NCI-H2196 treated with DMSO at 0.1 percent for 48 hours (cell line): ENCODE results near the gene BMERB1.

Source experiments
- DNase-seq: peaks from one replicate; lab custom pipeline; 2025; ENCODE audit not compliant: unreplicated experiment; lab: John Stamatoyannopoulos, UW

Gene BMERB1

GRCh38 chr16:15608398-15609285, 174.3 kb downstream of the BMERB1 start:
- no peak for DNase-seq

- DNase-seq = no peak
Measured at GRCh38 chr16:15609286-15609649, 174.9 kb downstream of the BMERB1 start.

GRCh38 chr16:15610369-15610871, 176.0 kb downstream of the BMERB1 start:
- no peak for DNase-seq

GRCh38 chr16:15611610-15612009, 177.2 kb downstream of the BMERB1 start:
- DNase-seq = no peak

- DNase-seq = no peak
Measured at GRCh38 chr16:15613676-15614075, 179.3 kb downstream of the BMERB1 start.

- DNase-seq = no peak
Measured at GRCh38 chr16:15616012-15616411, 181.6 kb downstream of the BMERB1 start.

GRCh38 chr16:15616475-15617165, 182.2 kb downstream of the BMERB1 start:
- no peak for DNase-seq

- DNase-seq = no peak
Measured at GRCh38 chr16:15617901-15618300, 183.5 kb downstream of the BMERB1 start.

GRCh38 chr16:15618392-15618791, 184.0 kb downstream of the BMERB1 start:
- DNase-seq = no peak

- no peak for DNase-seq
Measured at GRCh38 chr16:15620611-15621195, 186.3 kb downstream of the BMERB1 start.

- no peak for DNase-seq
Measured at GRCh38 chr16:15621456-15621855, 187.1 kb downstream of the BMERB1 start.

- no peak for DNase-seq
Measured at GRCh38 chr16:15621889-15622288, 187.5 kb downstream of the BMERB1 start.

- DNase-seq = no peak
Measured at GRCh38 chr16:15631730-15632409, 197.5 kb downstream of the BMERB1 start.

- DNase-seq = no peak
Measured at GRCh38 chr16:15635926-15636325, 201.5 kb downstream of the BMERB1 start.

- DNase-seq = no peak
Measured at GRCh38 chr16:15636392-15636873, 202.0 kb downstream of the BMERB1 start.
